HEK293 (cell line): ENCODE measurements around the gene RIMS1.

Experiments used
- CTCF ChIA-PET: fragments of 350-600 bp; formaldehyde crosslinking; extraction: SDS; loops from one replicate; lab custom pipeline; 2021; ENCODE audit warnings: antibody characterized with exemption; lab: Yijun Ruan, JAX
- POLR2A ChIA-PET: fragments of 300-600 bp; formaldehyde crosslinking; extraction: SDS; loops from one replicate; lab custom pipeline; 2020; ENCODE audit warnings: antibody characterized with exemption, inconsistent platforms; lab: Yijun Ruan, JAX
- H3K27ac ChIP-seq: fragments of 200-500 bp; sonication (Bioruptor generic); 2 replicates; pipeline ENCODE4 v1.5.1; 2014; ENCODE audit warnings: low read depth, low read length, control low read depth, inconsistent platforms; ENCODE audit errors: extremely low read depth
- H3K36me3 ChIP-seq, 2 experiments: fragments of 200-500 bp in 1 of 2; sonication (Bioruptor generic) in 1 of 2; 1 replicate in 1 of 2; 2 replicates in 1 of 2; pipeline ENCODE4 v1.5.1; 2014 to 2017; ENCODE audit warnings: inconsistent platforms in 2 of 2, low read length in 2 of 2; ENCODE audit not compliant: control insufficient read depth in 2 of 2, insufficient read depth in 1 of 2
- H3K4me1 ChIP-seq: fragments of 200-500 bp; sonication (Bioruptor generic); 2 replicates; pipeline ENCODE4 v1.5.1; 2014; ENCODE audit warnings: mild to moderate bottlenecking, low read length, inconsistent platforms; ENCODE audit not compliant: control insufficient read depth, insufficient read depth
- H3K4me3 ChIP-seq: 2 replicates; pipeline ENCODE4 v1.5.1; 2011; ENCODE audit warnings: low read depth, mild to moderate bottlenecking, control low read depth, low read length, moderate library complexity
- H3K9me3 ChIP-seq: fragments of 200-500 bp; sonication (Bioruptor generic); 2 replicates; pipeline ENCODE4 v1.5.1; 2014; ENCODE audit warnings: low read depth, low read length, inconsistent platforms; ENCODE audit not compliant: control insufficient read depth, insufficient read depth
- EGR2 ChIP-seq: fragments of 450-650 bp; formaldehyde crosslinking; IDR thresholded peaks from 2 replicates; pipeline ENCODE4 v1.5.1; 2016; ENCODE audit warnings: low read depth, missing biosample characterization, missing genetic modification characterization
- MEIS1 ChIP-seq: sonication (generic); formaldehyde crosslinking; IDR thresholded peaks from 2 replicates; pipeline ENCODE4 v1.8.1; 2022; ENCODE audit warnings: missing genetic modification reagents, mild to moderate bottlenecking, borderline replicate concordance
- YY2 ChIP-seq: fragments of 450-650 bp; formaldehyde crosslinking; IDR thresholded peaks from 2 replicates; pipeline ENCODE4 v1.5.1; 2016; ENCODE audit warnings: missing biosample characterization, missing genetic modification characterization
- ZBTB17 ChIP-seq: fragments of 450-650 bp; formaldehyde crosslinking; IDR thresholded peaks from 2 replicates; pipeline ENCODE4 v1.5.1; 2016; ENCODE audit warnings: missing biosample characterization, missing genetic modification characterization
- ZBTB48 ChIP-seq: fragments of 450-650 bp; formaldehyde crosslinking; IDR thresholded peaks from 2 replicates; pipeline ENCODE4 v1.5.1; 2016; ENCODE audit warnings: missing biosample characterization, missing genetic modification characterization
- ZFP37 ChIP-seq: fragments of 450-650 bp; formaldehyde crosslinking; IDR thresholded peaks from 2 replicates; pipeline ENCODE4 v1.5.1; 2016; ENCODE audit warnings: missing biosample characterization, missing genetic modification characterization
- ZNF184 ChIP-seq: fragments of 450-650 bp; IDR thresholded peaks from 2 replicates; pipeline ENCODE4 v1.5.1; 2018; ENCODE audit warnings: missing biosample characterization, mild to moderate bottlenecking, missing genetic modification characterization
- ZNF202 ChIP-seq: fragments of 450-650 bp; formaldehyde crosslinking; IDR thresholded peaks from 2 replicates; pipeline ENCODE4 v1.5.1; 2016; ENCODE audit warnings: missing biosample characterization, missing genetic modification characterization, borderline replicate concordance
- ZNF555 ChIP-seq: fragments of 450-650 bp; formaldehyde crosslinking; conservative IDR thresholded peaks from 2 replicates; pipeline ENCODE4 v1.5.1; 2017; ENCODE audit warnings: missing biosample characterization, mild to moderate bottlenecking, missing genetic modification characterization, inconsistent platforms
- ZNF621 ChIP-seq: fragments of 450-650 bp; formaldehyde crosslinking; IDR thresholded peaks from 2 replicates; pipeline ENCODE4 v1.5.1; 2017; ENCODE audit warnings: missing biosample characterization, missing genetic modification characterization
- ZNF654 ChIP-seq: fragments of 450-650 bp; formaldehyde crosslinking; IDR thresholded peaks from 2 replicates; pipeline ENCODE4 v1.5.1; 2016; ENCODE audit warnings: low read depth, missing biosample characterization, missing genetic modification characterization
- ZNF785 ChIP-seq: fragments of 450-650 bp; formaldehyde crosslinking; IDR thresholded peaks from 2 replicates; pipeline ENCODE4 v1.5.1; 2016; ENCODE audit warnings: missing biosample characterization, missing genetic modification characterization
- TF ChIP-seq, protein P1 (sequence below): fragments of 450-650 bp; formaldehyde crosslinking; IDR thresholded peaks from 2 replicates; pipeline ENCODE4 v1.5.1; 2016; ENCODE audit warnings: missing biosample characterization, missing genetic modification characterization
- TF ChIP-seq, protein P2 (sequence below): fragments of 450-650 bp; formaldehyde crosslinking; IDR thresholded peaks from 2 replicates; pipeline ENCODE4 v1.5.1; 2016; ENCODE audit warnings: missing biosample characterization, missing genetic modification characterization
- TF ChIP-seq, protein P3 (sequence below): fragments of 450-650 bp; formaldehyde crosslinking; conservative IDR thresholded peaks from 2 replicates; pipeline ENCODE4 v1.5.1; 2016; ENCODE audit warnings: low read depth, missing biosample characterization, missing genetic modification characterization

The RIMS1 gene

DNA sequence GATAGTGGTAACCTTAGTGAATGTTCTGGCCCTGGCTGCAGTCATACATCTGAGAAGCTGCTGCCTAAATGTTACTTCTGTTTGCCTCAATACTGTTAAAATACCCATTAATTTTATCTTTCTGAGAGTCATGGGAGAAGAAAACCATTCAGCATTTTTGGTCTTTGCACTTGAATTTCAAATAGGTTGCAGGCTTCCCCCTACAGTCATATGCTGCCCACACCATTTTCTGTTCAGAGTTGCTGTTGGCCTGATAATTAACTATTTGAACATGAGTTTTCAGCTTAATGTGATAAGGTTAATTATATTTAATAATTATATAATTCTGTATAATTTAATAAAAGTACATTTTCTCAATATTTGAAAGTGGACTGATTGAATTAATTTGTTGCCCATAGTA lies 410.0 kb downstream of the RIMS1 start (continued):
- TF ChIP-seq, protein P1, sequence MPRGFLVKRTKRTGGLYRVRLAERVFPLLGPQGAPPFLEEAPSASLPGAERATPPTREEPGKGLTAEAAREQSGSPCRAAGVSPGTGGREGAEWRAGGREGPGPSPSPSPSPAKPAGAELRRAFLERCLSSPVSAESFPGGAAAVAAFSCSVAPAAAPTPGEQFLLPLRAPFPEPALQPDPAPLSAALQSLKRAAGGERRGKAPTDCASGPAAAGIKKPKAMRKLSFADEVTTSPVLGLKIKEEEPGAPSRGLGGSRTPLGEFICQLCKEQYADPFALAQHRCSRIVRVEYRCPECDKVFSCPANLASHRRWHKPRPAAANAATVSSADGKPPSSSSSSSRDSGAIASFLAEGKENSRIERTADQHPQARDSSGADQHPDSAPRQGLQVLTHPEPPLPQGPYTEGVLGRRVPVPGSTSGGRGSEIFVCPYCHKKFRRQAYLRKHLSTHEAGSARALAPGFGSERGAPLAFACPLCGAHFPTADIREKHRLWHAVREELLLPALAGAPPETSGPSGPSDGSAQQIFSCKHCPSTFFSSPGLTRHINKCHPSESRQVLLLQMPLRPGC (tag by site-specific recombination), result no peak
- TF ChIP-seq, all 188 proteins: peak for 0

DNA sequence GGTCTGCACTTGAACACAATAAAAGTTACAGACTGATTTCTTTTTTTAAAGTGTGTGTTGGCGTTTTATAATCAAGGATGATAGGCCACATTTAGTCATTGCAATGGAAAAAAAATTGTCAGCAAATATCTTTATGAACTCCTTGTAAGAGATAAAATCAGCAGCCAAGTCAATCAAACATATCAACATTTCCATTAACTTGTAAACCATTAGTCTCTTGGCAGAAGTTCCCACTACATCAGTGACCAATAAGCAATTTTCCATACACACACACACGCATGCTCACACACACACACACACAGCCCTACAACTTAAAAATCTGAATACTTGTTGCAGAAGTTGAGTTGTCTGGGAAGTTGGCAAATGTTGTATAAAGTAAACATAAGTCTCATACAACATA lies 419.6 kb downstream of the RIMS1 start:
- ChIA-PET POLR2A (no interaction called here), CTCF (no interaction called here)
- Histone ChIP-seq H3K36me3 (no peaks in the 10 kb centered on the region), H3K27ac (no peak overlapping the region), H3K4me1 (no peaks in the 10 kb centered on the region), H3K9me3 (no peaks in the 10 kb centered on the region), H3K4me3 (no peak overlapping the region)
- TF ChIP-seq MEIS1 (no peak), ZBTB48 (tag by site-specific recombination) (no peak), ZNF621 (tag by site-specific recombination) (no peak), YY2 (tag by site-specific recombination) (no peak), EGR2 (no peak), ZNF785 (tag by site-specific recombination) (no peak), ZNF184 (tag by site-specific recombination) (no peak), ZNF654 (tag by site-specific recombination) (no peak), ZBTB17 (tag by site-specific recombination) (no peak)
- TF ChIP-seq, protein P2, sequence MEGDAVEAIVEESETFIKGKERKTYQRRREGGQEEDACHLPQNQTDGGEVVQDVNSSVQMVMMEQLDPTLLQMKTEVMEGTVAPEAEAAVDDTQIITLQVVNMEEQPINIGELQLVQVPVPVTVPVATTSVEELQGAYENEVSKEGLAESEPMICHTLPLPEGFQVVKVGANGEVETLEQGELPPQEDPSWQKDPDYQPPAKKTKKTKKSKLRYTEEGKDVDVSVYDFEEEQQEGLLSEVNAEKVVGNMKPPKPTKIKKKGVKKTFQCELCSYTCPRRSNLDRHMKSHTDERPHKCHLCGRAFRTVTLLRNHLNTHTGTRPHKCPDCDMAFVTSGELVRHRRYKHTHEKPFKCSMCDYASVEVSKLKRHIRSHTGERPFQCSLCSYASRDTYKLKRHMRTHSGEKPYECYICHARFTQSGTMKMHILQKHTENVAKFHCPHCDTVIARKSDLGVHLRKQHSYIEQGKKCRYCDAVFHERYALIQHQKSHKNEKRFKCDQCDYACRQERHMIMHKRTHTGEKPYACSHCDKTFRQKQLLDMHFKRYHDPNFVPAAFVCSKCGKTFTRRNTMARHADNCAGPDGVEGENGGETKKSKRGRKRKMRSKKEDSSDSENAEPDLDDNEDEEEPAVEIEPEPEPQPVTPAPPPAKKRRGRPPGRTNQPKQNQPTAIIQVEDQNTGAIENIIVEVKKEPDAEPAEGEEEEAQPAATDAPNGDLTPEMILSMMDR (tag by site-specific recombination), result no peak
- TF ChIP-seq, protein P3, sequence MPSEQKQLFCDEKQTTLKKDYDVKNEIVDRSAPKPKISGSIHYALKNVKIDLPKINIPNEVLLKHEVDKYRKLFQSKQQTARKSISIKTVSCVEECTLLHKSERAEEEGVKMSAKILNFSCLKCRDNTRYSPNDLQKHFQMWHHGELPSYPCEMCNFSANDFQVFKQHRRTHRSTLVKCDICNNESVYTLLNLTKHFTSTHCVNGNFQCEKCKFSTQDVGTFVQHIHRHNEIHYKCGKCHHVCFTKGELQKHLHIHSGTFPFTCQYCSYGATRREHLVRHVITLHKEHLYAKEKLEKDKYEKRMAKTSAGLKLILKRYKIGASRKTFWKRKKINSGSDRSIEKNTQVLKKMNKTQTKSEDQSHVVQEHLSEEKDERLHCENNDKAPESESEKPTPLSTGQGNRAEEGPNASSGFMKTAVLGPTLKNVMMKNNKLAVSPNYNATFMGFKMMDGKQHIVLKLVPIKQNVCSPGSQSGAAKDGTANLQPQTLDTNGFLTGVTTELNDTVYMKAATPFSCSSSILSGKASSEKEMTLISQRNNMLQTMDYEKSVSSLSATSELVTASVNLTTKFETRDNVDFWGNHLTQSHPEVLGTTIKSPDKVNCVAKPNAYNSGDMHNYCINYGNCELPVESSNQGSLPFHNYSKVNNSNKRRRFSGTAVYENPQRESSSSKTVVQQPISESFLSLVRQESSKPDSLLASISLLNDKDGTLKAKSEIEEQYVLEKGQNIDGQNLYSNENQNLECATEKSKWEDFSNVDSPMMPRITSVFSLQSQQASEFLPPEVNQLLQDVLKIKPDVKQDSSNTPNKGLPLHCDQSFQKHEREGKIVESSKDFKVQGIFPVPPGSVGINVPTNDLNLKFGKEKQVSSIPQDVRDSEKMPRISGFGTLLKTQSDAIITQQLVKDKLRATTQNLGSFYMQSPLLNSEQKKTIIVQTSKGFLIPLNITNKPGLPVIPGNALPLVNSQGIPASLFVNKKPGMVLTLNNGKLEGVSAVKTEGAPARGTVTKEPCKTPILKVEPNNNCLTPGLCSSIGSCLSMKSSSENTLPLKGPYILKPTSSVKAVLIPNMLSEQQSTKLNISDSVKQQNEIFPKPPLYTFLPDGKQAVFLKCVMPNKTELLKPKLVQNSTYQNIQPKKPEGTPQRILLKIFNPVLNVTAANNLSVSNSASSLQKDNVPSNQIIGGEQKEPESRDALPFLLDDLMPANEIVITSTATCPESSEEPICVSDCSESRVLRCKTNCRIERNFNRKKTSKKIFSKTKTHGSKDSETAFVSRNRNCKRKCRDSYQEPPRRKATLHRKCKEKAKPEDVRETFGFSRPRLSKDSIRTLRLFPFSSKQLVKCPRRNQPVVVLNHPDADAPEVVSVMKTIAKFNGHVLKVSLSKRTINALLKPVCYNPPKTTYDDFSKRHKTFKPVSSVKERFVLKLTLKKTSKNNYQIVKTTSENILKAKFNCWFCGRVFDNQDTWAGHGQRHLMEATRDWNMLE, result no peak

DNA sequence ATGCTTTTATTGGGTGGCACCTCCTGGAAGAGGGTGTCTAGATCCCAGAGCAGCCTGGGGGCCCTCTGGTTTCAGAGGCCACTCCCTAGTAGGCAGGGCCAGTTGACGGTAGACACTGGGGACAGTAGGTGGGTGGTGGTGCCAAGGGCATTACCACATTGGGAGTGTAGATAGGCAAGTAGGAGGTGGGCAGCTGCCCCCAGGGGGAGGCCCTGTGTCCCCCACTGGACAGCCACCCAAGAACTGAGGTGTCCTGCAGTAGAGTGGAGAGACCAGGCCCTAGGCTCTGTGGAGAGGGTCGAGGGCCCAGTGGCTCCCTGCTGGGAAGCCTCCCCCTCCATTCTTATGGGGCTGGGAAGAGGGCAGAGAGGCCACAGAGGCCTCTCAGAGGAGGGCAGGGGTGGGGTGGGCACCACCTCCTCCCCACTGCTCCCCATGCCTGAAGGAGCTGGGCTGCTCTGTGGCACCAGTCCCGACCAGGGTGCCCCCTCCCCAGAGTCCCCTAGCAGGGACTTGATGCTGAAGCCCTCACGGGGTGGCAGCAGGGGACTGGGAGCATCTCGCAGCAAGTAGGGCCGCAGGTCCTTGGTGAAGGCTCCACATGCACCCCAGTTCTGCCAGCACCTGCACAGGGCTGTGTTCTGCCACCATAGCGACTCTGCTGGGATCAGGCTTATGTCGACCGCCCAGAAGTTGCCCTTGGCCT lies 430.5 kb downstream of the RIMS1 start:
- POLR2A ChIA-PET, result no interaction called here
- Histone ChIP-seq H3K4me3 (no peak overlapping the region), H3K9me3 (no peaks in the 10 kb centered on the region), H3K36me3 (no peaks in the 10 kb centered on the region), H3K4me1 (no peaks in the 10 kb centered on the region; the same call in 1 of the 2 replicates), H3K27ac (no peak overlapping the region)
- TF ChIP-seq ZNF202 (tag by site-specific recombination) (no peak), ZFP37 (tag by site-specific recombination) (no peak), ZNF184 (tag by site-specific recombination) (no peak), ZNF555 (tag by site-specific recombination) (no peak)
- CTCF ChIA-PET, result interaction anchor here (0.6 kb wide), 1 partner anchor 244 kb away, joined by 3 read pairs; no protein-coding TSS in a partner anchor
